Right kidney (tissue), 9 donors: ENCODE measurements around the gene SFTPD.
A peak's percentile ranks its signal among the peaks of the same experiment; 100 is the strongest.
"Not testable (repeated sequence)": the region's sequence is repeated elsewhere in the genome, so short reads cannot be mapped to it uniquely, and the experiment has no call there.

ENCODE experiments used
- DNase-seq: peaks from one replicate; pipeline ENCODE4 v3.0.0-alpha.2; 2016
- long read RNA-seq, 8 donors: transcript quantifications; one replicate each; lab custom pipeline, GENCODE V29; 2026

SFTPD gene
- long read RNA-seq, donor 1: 0 reads
- long read RNA-seq, donor 2: 0 reads
- long read RNA-seq, donor 3: 0 reads
- long read RNA-seq, donor 4: 0 reads
- long read RNA-seq, donor 5: 0 reads
- long read RNA-seq, donor 6: 0 reads
- long read RNA-seq, donor 7: 0 reads
- long read RNA-seq, donor 8: 0 reads

- no peak for DNase-seq
Measured at GRCh38 chr10:79948976-79949722, at the start of gene SFTPD. SFTPD (minus strand) TSS chr10:79949105; CDS start chr10:79946659, 2,446 bp downstream.

- no peak for DNase-seq
Measured at GRCh38 chr10:79995979-79996634, 47.2 kb upstream of the SFTPD start.

GRCh38 chr10:79994556-79994955, 45.7 kb upstream of the SFTPD start:
- no peak for DNase-seq

GRCh38 chr10:79988199-79988598, 39.3 kb upstream of the SFTPD start:
- DNase-seq: not testable (repeated sequence)

- DNase-seq: not testable (repeated sequence)
Measured at GRCh38 chr10:79986661-79987060, 37.8 kb upstream of the SFTPD start.

GRCh38 chr10:79985481-79986072, 36.7 kb upstream of the SFTPD start:
- DNase-seq: no peak

GRCh38 chr10:79984851-79985250, 35.9 kb upstream of the SFTPD start:
- DNase-seq: no peak

GRCh38 chr10:79983286-79983909, 34.5 kb upstream of the SFTPD start:
- DNase-seq: peak; percentile 6

GRCh38 chr10:79982861-79983260, 34.0 kb upstream of the SFTPD start:
- DNase-seq: peak; percentile 42

- no peak for DNase-seq
Measured at GRCh38 chr10:79982362-79982800, 33.5 kb upstream of the SFTPD start.

- DNase-seq: peak; percentile 90
Measured at GRCh38 chr10:79981450-79982361, 32.8 kb upstream of the SFTPD start.

GRCh38 chr10:79980711-79981110, 31.8 kb upstream of the SFTPD start:
- DNase-seq: no peak

GRCh38 chr10:79979976-79980687, 31.2 kb upstream of the SFTPD start:
- DNase-seq: no peak

- DNase-seq: no peak
Measured at GRCh38 chr10:79979310-79979975, 30.5 kb upstream of the SFTPD start.

GRCh38 chr10:79976999-79977398, 28.1 kb upstream of the SFTPD start:
- DNase-seq: no peak

GRCh38 chr10:79970062-79970461, 21.2 kb upstream of the SFTPD start:
- DNase-seq: no peak

- no peak for DNase-seq
Measured at GRCh38 chr10:79947787-79948424, 999 bp downstream of the SFTPD start.

GRCh38 chr10:79947083-79947415, 1.9 kb downstream of the SFTPD start:
- DNase-seq: no peak

- DNase-seq: no peak
Measured at GRCh38 chr10:79946271-79947082, 2.4 kb downstream of the SFTPD start.
